RWPE2 (cell line): ENCODE results near the gene SESTD1.
"Not testable (repeated sequence)": the region's sequence is repeated elsewhere in the genome, so short reads cannot be mapped to it uniquely, and the experiment has no call there.

ENCODE experiments used
- ATAC-seq: fragments of 200-7000 bp; cut with Tn5 transposase; 3 replicates; pipeline ENCODE4 v1.9.1; 2021; ENCODE audit warnings: low read depth
- DNase-seq: peaks from one replicate; pipeline ENCODE4 v3.0.0-alpha.2; 2020; ENCODE audit warnings: low spot score
- H3K27ac ChIP-seq: fragments of 450-650 bp; 2 replicates; pipeline ENCODE4 v1.5.1; 2017; ENCODE audit warnings: mild to moderate bottlenecking; ENCODE audit not compliant: poor library complexity, severe bottlenecking
- H3K27me3 ChIP-seq: fragments of 250-450 bp; sonication (Bioruptor Pico); 2 replicates; pipeline ENCODE4 v1.5.1; 2021; ENCODE audit warnings: mild to moderate bottlenecking, moderate library complexity; ENCODE audit not compliant: insufficient read depth, poor library complexity, severe bottlenecking
- H3K36me3 ChIP-seq: fragments of 250-450 bp; sonication (Bioruptor Pico); 2 replicates; pipeline ENCODE4 v1.5.1; 2020; ENCODE audit warnings: low read depth, mild to moderate bottlenecking, moderate library complexity
- H3K4me1 ChIP-seq: fragments of 250-450 bp; sonication (Bioruptor Pico); 2 replicates; pipeline ENCODE4 v1.5.1; 2021; ENCODE audit warnings: mild to moderate bottlenecking, moderate library complexity; ENCODE audit not compliant: insufficient read depth, poor library complexity, severe bottlenecking
- H3K4me3 ChIP-seq: fragments of 250-450 bp; sonication (Bioruptor Pico); 2 replicates; pipeline ENCODE4 v1.5.1; 2021; ENCODE audit warnings: mild to moderate bottlenecking, moderate library complexity; ENCODE audit not compliant: severe bottlenecking
- H3K9me3 ChIP-seq: fragments of 250-450 bp; sonication (Bioruptor Pico); 2 replicates; pipeline ENCODE4 v1.5.1; 2021; ENCODE audit warnings: mild to moderate bottlenecking, moderate library complexity; ENCODE audit not compliant: severe bottlenecking
- TF ChIP-seq, protein P1 (sequence below): fragments of 450-650 bp; IDR thresholded peaks from one replicate; pipeline ENCODE4 v1.5.1; 2017; ENCODE audit warnings: mild to moderate bottlenecking, moderate library complexity; ENCODE audit not compliant: poor library complexity, severe bottlenecking

Gene SESTD1

DNA sequence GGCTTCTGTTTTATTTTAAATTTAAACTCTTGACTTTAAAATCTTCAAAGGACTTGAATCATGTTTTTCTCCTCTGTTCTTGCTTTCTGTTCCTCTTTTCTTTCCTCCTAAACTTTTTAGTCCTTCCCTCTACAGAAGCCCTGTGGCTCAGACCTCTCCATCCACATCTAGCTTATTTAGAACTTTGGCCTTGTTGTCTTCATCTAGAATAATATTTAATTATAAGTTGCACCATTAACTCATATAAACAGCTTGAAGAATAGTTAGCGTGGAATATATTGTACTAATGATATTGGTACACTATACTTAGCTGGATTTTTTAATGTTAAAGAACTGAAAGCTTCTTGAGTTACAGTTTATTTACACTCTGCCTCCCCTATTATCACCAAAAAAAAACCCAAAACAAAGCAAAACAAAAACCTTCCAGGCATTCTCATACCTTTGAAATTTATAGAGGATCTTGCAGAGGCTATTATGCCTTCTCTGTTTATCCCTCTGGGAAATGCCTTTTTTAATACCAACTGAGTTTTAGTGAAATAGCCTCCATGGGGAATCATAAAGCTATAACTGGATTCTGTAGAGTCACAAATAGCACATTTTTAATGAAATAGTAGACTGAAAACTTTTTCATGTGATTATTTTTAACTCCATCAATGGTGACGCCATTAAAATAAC, 205.5 kb downstream of the SESTD1 start:
- Histone ChIP-seq H3K4me3 (no peak overlapping the region), H3K9me3 (no peaks in the 10 kb centered on the region), H3K36me3 (no peaks in the 10 kb centered on the region), H3K27ac (no peak overlapping the region), H3K4me1 (no peaks in the 10 kb centered on the region), H3K27me3 (no peaks in the 10 kb centered on the region)
- DNase-seq: no peak
- TF ChIP-seq, protein P1, sequence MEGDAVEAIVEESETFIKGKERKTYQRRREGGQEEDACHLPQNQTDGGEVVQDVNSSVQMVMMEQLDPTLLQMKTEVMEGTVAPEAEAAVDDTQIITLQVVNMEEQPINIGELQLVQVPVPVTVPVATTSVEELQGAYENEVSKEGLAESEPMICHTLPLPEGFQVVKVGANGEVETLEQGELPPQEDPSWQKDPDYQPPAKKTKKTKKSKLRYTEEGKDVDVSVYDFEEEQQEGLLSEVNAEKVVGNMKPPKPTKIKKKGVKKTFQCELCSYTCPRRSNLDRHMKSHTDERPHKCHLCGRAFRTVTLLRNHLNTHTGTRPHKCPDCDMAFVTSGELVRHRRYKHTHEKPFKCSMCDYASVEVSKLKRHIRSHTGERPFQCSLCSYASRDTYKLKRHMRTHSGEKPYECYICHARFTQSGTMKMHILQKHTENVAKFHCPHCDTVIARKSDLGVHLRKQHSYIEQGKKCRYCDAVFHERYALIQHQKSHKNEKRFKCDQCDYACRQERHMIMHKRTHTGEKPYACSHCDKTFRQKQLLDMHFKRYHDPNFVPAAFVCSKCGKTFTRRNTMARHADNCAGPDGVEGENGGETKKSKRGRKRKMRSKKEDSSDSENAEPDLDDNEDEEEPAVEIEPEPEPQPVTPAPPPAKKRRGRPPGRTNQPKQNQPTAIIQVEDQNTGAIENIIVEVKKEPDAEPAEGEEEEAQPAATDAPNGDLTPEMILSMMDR: no peak
- ATAC-seq: no peak

GRCh38 chr2:179057737-179058136, 206.9 kb downstream of the SESTD1 start:
- H3K27me3 ChIP-seq: no peaks in the 10 kb centered on the region
- no peaks in the 10 kb centered on the region for H3K4me1 ChIP-seq
- no peak for DNase-seq
- ATAC-seq: no peak
- TF ChIP-seq, protein P1: no peak
- H3K4me3 ChIP-seq: no peak overlapping the region
- no peak overlapping the region for H3K27ac ChIP-seq
- no peaks in the 10 kb centered on the region for H3K9me3 ChIP-seq
- H3K36me3 ChIP-seq: no peaks in the 10 kb centered on the region

- not testable (repeated sequence) for DNase-seq, H3K4me1 ChIP-seq, H3K27me3 ChIP-seq, H3K4me3 ChIP-seq, ATAC-seq, H3K9me3 ChIP-seq, H3K36me3 ChIP-seq, H3K27ac ChIP-seq
These were observed 211.1 kb downstream of the SESTD1 start for GRCh38 chr2:179053568-179053967.
